Calu3 (cell line): ENCODE data around the gene LINGO4. TPM values are rescaled to one million over a fixed set of nuclear protein-coding genes. Genes with fewer than 3 reads are reported as not detected.

Experiments used
- BruUV-seq: library from RNA; stranded (reverse); fragments of 400-500 nt; replicated peaks from 2 replicates; lab custom pipeline; 2021; lab: Mats Ljungman, UMichigan
- CTCF ChIA-PET: fragments of 300-600 bp; sonication (Branson Sonifier 250); formaldehyde crosslinking; loops from one replicate; lab custom pipeline; 2022; ENCODE audit warnings: antibody characterized with exemption; lab: Charles Lee
- DNase-seq: peaks from one replicate; pipeline ENCODE4 v3.0.0; 2022
- H3K27ac Mint-ChIP-seq: one replicate; pipeline ENCODE4 v1.8.0; 2022; ENCODE audit warnings: mixed read lengths; ENCODE audit not compliant: unreplicated experiment
- H3K27me3 Mint-ChIP-seq: one replicate; pipeline ENCODE4 v1.8.0; 2022; ENCODE audit warnings: mixed read lengths; ENCODE audit not compliant: unreplicated experiment
- H3K36me3 Mint-ChIP-seq: one replicate; pipeline ENCODE4 v1.8.0; 2022; ENCODE audit warnings: mild to moderate bottlenecking, moderate library complexity, mixed read lengths; ENCODE audit not compliant: insufficient read depth, unreplicated experiment
- H3K4me1 Mint-ChIP-seq: one replicate; pipeline ENCODE4 v1.8.0; 2022; ENCODE audit warnings: mild to moderate bottlenecking, low read depth, mixed read lengths; ENCODE audit not compliant: unreplicated experiment
- H3K4me3 Mint-ChIP-seq: one replicate; pipeline ENCODE4 v1.8.0; 2022; ENCODE audit warnings: mild to moderate bottlenecking, low read depth, moderate library complexity, mixed read lengths; ENCODE audit not compliant: unreplicated experiment
- H3K9me3 Mint-ChIP-seq: one replicate; pipeline ENCODE4 v1.8.0; 2022; ENCODE audit warnings: low read depth, mixed read lengths; ENCODE audit not compliant: unreplicated experiment
- CTCF ChIP-seq: fragments of 200-600 bp; IDR thresholded peaks from one replicate; pipeline ENCODE4 v1.8.0; 2022; ENCODE audit warnings: antibody characterized with exemption; ENCODE audit not compliant: unreplicated experiment
- intact Hi-C: fragments of 100-400 bp; cut with micrococcal nuclease; formaldehyde crosslinking; loops from one replicate; pipeline ENCODE4 v1.10.0; 2022; ENCODE audit not compliant: unreplicated experiment
- total RNA-seq: library from RNA; stranded (reverse); gene quantifications from 2 replicates; pipeline ENCODE4 v1.2.3, GENCODE V29; 2022

The LINGO4 gene
- total RNA-seq, 1 experiment from 2014 or later, result not detected

- Mint-ChIP-seq H3K27ac (no peak overlapping the region), H3K4me3 (no peak overlapping the region), H3K27me3 (peaks cover 71% of the 10 kb centered on the region), H3K9me3 (no peaks in the 10 kb centered on the region), H3K36me3 (no peaks in the 10 kb centered on the region), H3K4me1 (no peaks in the 10 kb centered on the region)
- DNase-seq, result no peak
- no peak for TF ChIP-seq CTCF
- intact Hi-C loops, result no loop called here
- CTCF ChIA-PET, result no interaction called here
- BruUV-seq, result no TSS peak
These were observed 951 bp upstream of the LINGO4 start for GRCh38 chr1:151806170-151806569.

- no peak for DNase-seq
- Mint-ChIP-seq H3K9me3 (no peaks in the 10 kb centered on the region), H3K27me3 (peaks cover 82% of the 10 kb centered on the region), H3K36me3 (no peaks in the 10 kb centered on the region), H3K4me1 (no peaks in the 10 kb centered on the region), H3K4me3 (no peak overlapping the region), H3K27ac (no peak overlapping the region)
- no TSS peak for BruUV-seq
- TF ChIP-seq CTCF, result no peak
- intact Hi-C loops, result no loop called here
- CTCF ChIA-PET, result no interaction called here
These were observed 1.3 kb downstream of the LINGO4 start for GRCh38 chr1:151803915-151804314.

GRCh38 chr1:151803164-151803563, 2.1 kb downstream of the LINGO4 start:
- no peak overlapping the region for H3K4me3 Mint-ChIP-seq
- no peaks in the 10 kb centered on the region for H3K36me3 Mint-ChIP-seq
- peaks cover 80% of the 10 kb centered on the region for H3K27me3 Mint-ChIP-seq
- CTCF ChIA-PET, result interaction anchor here (1.7 kb wide), 1 partner anchor 33 kb away, joined by 4 read pairs; no protein-coding TSS in a partner anchor
- no peaks in the 10 kb centered on the region for H3K4me1 Mint-ChIP-seq
- intact Hi-C loops, result no loop called here
- TF ChIP-seq CTCF, result no peak
- no peaks in the 10 kb centered on the region for H3K9me3 Mint-ChIP-seq
- BruUV-seq, result no TSS peak
- no peak for DNase-seq
- no peak overlapping the region for H3K27ac Mint-ChIP-seq

- no TSS peak for BruUV-seq
- CTCF ChIA-PET, result interaction anchor here (1.7 kb wide), 1 partner anchor 34 kb away, joined by 4 read pairs; no protein-coding TSS in a partner anchor
- Mint-ChIP-seq H3K27ac (no peak overlapping the region), H3K9me3 (no peaks in the 10 kb centered on the region), H3K36me3 (no peaks in the 10 kb centered on the region), H3K4me3 (no peak overlapping the region), H3K27me3 (peaks cover 72% of the 10 kb centered on the region), H3K4me1 (no peaks in the 10 kb centered on the region)
- no peak for DNase-seq
- intact Hi-C loops, result no loop called here
- TF ChIP-seq CTCF, result no peak
These were observed 2.8 kb downstream of the LINGO4 start for GRCh38 chr1:151802372-151802771.
